Left hindlimb (tissue), 1 donor: Measurements from ENCODE around the gene SRGAP1.
"Not testable (repeated sequence)": the region's sequence is repeated elsewhere in the genome, so short reads cannot be mapped to it uniquely, and the experiment has no call there.

Experiments used
- DNase-seq: peaks from one replicate; pipeline ENCODE4 v3.0.0-alpha.2; 2018

Gene SRGAP1

DNA sequence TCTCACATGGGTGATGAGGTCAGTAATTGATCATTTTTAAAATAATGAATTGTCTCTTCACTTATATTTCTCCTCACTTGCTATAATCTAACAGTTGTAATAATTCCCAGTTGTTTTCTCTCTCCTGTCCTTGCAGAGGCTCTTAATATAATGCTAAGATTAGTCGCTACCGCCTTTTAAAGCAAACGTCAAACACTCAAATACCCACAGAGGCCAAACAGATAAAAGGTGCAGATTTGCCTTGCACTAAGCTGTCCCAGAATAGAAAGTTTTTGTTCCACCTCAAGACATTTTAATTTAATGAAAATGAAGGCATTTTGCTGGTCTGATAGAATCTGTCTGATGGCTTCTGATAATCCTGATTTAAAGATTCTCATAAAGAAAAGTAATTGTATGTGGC lies 218.6 kb downstream of the SRGAP1 start:
- DNase-seq: no peak

DNA sequence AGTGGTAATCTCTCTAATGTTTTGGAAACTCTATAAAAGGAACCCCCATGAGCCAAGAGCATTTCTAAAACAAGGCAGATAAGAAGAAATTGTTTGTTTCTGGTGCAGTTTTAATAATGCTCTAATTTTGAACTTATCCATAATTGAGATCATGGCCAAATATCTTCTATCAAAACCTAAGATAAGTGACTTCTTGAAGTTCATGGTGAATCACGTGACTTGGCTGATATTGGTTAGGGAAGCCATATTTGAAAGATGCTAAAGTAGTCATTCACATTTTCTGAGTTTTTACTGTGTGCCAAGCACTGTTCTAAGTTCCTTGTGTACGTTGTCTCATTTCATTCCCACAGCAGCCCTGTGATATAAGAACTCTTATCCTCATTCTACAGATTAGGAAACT lies 219.7 kb downstream of the SRGAP1 start:
- DNase-seq: no peak

DNA sequence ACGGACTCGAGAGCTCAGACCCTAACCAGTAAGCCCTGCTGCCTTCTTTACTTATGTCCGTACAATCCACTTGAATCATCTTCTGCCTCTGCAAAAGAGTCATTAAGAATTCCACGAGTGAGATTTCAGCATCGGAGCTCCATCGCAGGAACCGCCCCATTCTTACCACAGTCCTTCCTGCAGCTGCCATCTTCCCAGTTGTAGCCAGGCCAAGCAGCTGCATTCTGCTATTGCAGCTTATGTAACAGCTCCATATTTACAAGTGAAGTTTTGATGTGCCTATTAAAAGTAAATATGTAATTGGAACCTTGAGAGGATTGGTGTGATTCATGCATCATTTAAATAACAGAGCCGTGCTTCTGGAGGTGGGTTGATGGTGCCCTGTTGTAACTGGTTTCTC lies 220.2 kb downstream of the SRGAP1 start:
- peak; percentile 29 for DNase-seq

DNA sequence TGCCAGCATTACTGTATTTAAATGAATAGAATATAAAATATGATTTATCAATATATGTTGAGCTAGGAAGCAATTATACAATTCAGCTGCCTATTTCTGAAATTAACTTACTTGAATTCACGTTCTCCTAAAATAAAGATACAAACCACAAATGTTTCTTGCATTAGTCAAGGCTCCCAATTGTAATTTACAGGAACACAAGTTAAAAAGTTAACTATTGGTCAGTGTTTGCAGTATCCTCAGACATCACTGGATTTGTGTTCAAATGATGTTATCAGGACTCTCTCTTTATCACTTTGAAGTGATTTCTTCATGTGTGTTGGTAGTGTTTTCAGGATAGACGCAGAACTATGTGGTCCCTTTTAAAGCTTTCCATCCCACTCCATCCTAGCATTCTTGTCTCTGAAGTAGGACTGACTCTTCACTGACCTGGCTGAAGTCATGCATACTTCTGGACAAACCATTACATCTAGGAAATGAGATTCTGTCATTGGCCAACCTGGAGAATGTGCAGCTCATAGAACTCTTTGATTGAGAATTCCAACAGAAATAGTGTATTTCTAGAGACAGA lies 221.5 kb downstream of the SRGAP1 start:
- DNase-seq: no peak

DNA sequence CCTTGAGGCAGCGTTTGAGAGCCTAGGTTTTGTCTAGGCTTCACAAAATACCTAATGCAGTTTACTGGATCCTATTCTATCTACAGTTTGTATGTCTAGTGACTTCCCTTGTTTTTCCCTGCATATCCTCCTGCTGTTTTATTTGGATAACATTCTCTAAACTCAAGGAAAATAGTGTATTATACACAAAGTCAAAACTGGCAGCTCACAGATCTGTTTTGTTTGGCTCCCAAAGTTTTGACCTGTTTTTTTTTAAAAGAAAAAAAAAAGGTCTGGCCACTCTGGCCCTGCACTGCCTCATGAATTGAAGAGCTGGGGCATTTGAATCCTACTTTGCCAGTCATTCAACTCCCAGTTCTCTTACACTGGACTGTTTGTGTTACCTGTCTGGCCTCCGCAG lies 222.3 kb downstream of the SRGAP1 start:
- no peak for DNase-seq

DNA sequence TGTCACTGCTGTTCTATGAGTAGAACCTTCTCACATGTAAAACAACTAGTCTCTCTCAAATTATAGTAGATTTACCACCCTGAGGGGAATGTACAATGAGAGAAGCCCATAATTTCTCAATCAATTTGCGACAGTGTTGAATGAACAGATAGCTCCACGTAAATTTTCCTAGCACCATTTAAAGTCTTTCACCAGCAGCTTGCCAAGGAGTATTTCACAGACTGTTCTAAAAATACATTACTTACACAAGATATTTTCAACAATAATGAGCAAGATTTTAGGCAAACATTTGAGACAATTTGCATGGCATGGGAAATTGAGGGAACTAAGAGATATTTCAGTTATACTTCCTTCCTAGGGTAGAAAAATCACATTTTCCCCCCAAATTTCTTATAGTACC lies 226.0 kb downstream of the SRGAP1 start:
- DNase-seq: no peak

DNA sequence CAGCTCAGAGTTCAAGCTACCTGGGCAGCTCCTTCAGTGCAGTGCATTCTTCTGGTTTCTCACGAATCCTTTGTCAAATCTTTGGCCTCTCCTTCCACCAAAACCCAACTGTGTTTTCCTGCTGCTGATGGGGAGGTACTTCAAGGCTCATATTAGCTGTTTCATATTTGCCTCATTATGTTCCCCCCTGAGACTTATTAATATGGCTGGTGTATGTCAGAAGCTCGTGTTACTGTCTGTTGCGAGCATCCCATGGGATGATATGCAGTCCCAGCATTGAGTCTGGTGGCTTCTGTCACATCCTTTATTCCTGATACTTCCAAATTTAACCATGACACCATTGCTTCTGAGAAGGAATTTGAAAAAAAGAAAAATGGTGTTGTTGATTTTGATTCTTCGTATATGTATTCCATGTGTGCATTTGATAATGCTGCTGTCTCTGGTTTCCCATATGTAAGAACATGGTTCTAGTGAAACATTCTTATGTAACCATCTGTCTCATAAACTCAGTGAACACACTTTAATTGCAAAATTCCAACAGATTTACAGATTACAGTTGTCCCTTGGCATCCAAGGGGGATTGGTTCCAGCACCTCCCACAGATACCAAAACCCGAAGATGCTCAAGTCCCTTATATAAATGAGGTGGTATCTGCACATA lies 228.5 kb downstream of the SRGAP1 start:
- DNase-seq: no peak

DNA sequence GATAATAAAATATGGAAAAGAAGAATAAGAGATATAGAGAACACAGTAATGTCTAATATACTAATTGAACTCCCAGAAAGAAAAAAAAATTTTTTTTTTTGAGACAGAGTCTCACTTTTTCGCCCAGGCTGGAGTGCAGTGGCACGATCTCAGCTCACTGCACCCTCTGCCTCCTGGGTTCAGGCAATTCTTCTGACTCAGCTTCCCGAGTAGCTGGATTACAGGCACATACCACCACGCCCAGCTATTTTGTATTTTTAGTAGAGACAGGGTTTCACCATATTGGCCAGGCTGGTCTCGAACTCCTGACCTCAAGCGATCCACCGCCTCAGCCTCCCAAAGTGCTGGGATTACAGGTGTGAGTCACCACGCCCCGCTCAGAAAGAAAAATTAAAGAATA lies 232.1 kb downstream of the SRGAP1 start:
- not testable (repeated sequence) for DNase-seq

DNA sequence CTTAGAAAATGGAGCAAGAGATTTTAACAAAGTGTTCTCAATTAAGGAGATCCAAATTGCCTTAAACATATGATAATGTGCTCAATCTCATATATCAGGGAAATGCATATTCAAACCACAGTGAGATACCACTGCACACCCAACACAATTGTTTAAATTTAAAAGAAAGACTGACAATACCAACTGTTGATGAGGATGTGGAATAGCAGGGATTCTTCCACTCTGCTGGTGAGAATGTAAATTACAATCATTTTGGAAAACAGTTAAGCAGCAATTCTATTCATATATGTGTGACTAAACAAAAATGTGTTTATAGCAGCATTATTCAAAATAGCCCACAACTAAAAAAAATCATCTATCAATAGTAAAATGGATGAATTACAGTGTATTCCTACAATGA lies 233.4 kb downstream of the SRGAP1 start:
- DNase-seq: no peak

DNA sequence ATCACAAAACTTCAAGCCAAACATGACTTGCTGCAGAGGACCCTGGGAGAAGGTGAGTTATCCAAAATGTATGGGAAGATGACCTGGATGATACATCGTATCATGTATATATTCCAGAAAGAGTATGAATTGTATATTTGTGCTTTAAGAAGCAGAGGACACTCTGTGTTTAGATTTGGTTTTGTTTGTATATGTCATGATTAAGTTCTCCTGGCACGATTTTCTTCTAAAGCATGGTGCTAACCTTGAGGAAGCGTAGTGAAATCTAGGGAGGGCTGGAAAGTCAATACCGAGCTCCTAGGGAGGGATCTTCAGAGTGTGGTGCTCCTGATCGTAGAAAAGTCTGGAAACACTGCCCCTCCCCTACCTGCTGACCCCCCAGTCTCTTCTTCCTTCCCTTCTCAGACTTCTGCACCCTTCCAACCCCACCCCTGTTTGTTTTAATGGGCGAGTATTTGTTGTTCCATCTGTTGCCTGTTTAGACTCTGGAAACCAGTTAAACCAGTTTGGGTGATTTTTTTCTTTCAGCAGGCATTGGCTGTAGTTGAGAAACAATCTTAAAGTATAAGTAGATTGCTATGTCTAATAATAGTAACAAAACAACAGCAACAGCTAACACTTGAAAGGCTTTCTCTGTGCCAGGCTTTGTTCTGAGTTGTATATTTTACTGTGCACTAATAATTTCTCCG lies 236.0 kb downstream of the SRGAP1 start:
- no peak for DNase-seq

DNA sequence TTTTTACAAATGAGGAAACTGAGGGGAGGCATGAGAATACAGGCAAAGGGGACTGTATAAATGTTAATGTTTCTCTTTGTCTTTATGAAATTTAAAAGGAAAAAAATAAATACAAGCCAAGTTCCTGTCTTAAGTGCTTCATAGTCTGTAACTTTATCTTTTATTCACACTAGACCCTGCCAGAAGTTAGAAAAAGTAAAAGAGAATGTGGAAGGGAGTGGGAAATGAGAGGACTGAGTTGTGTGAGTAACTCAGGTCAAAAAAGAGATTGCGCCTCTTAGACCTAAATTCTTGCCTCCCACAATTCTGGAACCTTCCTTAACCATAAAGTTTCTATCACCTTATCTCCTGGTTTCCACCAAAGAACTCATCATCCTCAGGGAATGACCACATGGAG lies 236.5 kb downstream of the SRGAP1 start:
- no peak for DNase-seq

DNA sequence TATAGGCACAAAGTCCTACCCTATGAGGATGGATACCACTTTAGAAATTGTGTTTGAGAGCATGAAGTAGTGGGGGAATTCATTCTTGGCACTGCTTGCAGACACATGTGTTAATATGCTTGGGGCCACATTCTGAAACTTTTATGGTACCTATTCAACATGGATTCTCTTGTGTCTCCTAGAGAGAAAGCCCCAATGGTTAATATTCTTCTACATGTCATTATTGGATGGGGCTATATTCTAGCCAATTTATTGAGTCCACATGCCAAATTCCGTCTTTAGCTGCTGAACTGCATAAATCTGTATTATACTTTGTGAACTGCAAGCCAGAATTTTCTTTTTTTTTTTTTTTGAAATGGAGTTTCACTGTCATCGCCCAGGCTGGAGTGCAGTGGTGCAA lies 237.6 kb downstream of the SRGAP1 start:
- no peak for DNase-seq

DNA sequence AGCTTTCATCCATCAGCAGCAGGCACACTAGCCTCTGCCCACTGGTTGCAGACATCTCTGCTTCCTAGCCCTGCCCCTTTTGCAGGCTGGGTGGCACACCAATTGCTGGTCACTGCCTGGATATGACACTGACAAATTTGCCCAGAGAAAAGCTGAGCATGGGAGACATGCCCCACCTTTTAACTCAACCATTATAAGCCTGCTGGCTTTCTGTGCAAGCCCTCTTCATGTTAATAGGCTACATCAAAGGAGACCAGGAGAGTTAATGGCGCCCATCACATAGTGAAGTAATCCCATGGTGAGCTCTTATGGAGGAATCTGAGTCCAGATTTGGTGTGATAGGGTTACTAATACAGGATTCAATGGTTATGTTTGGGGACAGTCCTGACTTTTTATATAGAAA lies 238.4 kb downstream of the SRGAP1 start:
- DNase-seq: peak; percentile 34

DNA sequence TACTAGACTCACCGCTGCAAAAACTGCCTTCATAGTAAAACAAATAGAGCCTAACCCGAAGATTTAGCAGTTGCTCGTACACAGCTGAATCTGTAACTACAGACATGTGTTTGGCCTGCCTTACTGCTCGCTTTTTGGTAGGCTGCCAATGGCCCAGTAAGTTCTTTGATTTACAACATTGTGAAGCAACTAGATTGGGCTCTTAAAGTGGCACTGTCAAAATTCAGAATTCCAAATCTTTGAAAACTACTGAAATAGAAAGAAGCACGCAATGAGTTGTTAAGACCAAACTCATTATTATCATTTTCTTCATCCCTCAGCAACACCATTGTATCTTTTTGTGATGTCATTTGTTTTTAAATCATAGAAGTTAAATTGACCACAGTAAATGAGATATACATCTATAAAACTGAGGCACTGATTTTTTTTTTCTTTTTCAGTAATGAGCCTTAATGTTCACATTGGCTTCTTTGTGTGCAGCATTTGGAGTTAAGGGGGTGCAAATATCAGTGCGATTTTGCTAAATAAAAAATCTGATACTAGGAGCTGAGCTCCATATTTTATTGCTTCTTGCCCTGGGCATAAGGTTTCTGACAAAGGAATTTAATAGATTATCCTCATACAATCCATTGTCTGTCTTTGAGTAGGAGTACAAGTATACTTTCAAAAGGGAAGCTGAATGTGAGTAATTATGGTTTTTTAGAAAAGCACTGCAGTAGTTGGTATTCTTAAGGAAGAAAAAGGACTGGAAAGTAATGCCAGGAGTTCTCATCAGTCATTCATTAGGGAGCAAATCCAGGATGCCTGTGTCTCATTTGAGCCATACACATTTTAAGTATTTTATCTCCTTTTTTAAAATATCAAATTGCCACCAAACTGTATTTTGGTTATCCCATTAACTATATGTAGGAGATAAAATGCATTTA lies 239.0 kb downstream of the SRGAP1 start:
- DNase-seq: peak; percentile 85

DNA sequence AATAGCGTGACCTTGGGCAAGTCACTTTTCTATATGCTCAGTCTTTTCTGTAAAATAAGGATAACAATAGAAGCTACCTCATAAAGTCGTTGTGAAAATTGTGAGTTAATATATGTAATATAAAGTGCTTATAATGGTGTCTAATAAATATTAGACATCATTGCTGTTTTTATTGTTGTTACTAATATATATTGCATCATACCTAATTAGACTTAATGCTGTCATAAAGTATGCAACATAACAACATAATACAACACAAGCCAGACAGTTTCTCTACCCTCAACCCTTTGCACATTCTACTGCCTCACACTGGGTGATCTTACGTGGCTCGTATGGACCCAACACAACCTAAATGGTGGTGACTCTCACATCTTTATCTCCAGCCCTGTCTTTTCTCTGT lies 240.7 kb downstream of the SRGAP1 start:
- no peak for DNase-seq

DNA sequence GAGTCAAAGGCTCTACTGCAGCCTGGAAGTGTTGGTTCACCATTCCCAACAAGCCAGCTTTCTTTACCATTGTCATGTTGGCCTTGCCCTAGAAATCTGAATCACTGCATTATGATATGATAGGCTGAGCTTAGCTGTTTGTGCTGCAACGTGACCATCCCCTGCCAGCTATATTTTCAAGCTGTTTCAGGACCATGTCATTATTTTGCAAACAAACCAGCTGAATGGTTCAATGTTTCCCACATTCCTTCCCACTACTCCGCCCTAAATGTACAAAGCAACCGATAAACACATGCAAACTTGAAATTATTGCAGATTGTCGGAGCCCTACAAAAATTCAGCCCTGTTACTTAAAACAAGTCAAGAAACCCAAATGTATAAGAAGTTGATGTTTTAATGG lies 241.5 kb downstream of the SRGAP1 start:
- DNase-seq: peak; percentile 31

DNA sequence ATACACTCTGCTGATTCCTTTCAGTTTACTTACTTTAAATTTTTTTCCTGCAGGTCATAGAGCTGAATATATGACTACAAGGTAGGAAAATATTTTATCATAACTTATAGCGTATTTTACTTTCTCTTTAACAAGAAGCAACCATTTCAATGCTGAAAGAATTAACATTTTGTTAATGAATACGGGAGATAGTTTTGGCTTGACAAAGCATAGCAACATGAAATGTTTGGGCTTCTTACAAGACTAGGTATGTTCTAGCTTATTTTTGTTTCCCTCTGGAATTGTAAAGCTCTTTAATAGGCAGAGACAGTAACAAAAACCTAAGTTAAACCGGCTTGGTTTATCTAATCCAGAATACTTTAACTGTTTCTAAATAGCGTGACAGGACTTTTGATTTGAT lies 242.4 kb downstream of the SRGAP1 start:
- DNase-seq: no peak

DNA sequence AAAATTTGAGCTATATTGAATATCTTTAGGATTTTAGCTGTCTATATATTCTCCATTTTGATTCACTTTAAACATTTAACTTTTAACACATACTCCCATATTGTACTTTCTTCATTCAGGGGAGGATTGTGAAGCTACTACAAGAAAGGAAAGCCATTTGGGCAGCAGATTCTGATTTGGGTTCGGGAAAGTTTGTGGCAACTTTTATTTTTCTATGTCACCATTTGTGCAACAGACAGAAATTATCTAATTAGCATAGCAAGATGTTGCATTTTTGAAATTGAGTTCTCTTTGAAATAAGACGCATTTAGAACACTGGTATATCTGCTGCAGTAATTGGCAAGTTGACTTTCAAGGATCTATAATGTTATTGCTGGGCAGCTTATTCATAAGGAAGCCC lies 243.3 kb downstream of the SRGAP1 start:
- no peak for DNase-seq

DNA sequence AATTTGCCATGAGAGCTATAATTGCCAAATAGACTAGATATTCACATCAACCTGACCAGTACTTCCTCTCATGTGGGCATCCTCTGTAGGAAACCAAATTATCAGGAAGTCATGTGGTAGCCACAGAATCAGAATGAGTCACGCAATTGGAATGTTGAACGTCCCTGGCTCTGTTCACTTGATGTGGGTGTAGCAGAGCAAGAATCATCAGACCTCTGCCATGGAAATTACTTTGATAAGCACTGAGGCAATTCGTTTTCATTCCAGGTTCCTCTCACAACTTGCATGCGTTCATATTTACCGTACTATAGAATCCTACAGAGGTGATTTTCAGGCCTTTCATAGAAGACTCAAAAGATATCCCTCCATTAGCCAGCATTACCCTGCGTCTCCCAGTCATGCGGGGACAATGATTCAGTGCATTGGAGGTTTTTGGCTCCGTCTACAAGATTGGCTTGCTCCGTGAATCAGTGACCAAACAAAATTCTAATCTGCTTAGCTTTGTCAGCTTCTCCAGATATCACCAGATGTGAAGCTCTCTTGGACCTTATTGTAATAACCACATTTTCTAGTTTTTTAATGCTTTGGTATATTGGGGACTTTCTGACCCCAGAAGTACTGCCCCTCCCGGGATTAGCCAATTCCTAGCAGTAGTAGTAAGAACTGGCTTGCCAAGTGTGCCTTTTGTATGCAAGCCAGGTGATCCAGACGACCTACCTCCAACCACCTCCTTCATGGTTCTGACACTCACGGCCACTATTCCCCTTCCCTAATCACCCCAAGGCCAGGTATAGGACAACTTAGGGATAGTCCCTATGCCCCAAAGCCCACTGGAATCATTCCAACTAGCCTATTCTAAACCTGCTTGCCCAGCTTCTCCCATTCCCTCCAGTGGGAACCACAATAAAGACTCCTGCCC lies 244.2 kb downstream of the SRGAP1 start:
- DNase-seq: peak; percentile 39

DNA sequence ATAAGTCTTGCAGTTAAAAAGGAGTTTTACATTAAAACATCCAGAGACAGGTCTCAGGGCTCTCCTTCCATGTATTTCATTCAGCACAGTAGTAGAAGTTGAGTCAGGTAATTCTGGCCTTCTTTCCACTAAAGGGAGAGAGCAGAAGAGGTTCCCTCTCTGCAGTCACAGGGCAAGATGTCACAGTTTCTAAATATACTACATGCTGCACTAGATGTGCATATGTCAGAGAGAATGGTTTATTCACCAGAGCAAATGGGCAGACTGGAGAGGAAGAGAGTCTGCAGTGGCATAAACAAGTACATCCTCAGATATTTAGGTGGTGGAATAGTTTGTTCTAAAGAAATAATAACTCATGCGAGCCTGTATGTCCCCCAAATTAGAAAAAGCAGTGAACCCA lies 245.5 kb downstream of the SRGAP1 start:
- DNase-seq: no peak

DNA sequence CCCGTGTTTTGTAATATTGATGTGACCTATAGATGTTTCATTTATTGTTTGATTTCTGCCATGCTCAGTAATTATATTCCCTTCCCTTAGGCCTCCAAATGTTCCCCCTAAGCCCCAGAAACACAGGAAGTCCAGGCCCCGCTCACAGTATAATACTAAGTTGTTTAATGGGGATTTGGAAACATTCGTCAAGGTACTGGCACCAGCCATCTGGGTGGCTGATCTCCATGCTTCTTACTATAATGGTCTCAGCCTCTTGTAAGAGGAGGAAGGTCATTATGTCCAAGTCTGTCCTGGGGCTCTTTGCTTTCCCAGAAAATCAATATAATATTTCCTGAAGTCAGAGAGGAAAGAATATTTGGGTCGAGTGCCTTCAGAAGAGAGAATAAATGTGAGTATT lies 246.7 kb downstream of the SRGAP1 start:
- DNase-seq: no peak

DNA sequence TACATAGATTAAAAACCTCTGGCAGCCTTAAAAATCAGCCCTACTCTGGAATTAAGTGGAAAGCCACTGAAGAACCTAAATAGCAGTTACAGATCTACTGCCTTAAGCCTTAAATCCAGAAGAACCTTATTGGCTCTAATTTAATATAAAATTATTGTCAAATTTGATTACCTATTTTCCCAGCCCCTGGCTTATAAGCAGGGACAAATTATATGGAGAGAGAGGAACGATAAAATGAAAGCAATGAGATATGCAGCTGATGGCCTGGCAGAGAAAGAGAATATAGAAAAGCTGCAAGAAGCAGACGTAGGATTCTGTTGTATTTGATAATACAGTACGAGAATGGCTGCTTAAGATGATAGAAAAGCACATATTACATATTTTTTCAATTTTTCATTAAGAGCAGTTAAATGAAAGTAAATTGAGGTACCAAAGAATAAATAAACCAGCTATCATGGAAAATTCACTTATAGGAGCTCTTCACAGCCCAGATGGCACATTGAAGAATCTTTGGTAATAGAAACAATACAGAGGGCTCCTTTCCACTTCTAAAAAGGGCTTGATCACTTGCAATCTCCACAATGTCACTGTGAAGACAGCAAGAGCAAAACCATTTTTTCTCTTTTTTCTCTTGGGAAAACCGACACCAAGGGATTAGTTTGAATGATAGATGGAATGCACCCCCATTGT lies 248.2 kb downstream of the SRGAP1 start:
- no peak for DNase-seq
